Mesendoderm (in vitro differentiated cells): ENCODE results near the gene ZNF580.
A peak's percentile ranks its signal among the peaks of the same experiment; 100 is the strongest.

Source experiments
- DNase-seq: peaks from one replicate; pipeline ENCODE4 v3.0.0; 2013
- H2AK5ac ChIP-seq: 2 replicates; pipeline ENCODE4 v1.6.1; 2013; ENCODE audit warnings: low read length, inconsistent platforms
- H2BK120ac ChIP-seq: 2 replicates; pipeline ENCODE4 v1.6.1; 2013; ENCODE audit warnings: low read depth, mild to moderate bottlenecking, low read length, moderate library complexity, mixed read lengths
- H2BK15ac ChIP-seq: replicated peaks from 2 replicates; pipeline ENCODE4 v1.6.1; 2013; ENCODE audit warnings: low read depth, mild to moderate bottlenecking, moderate library complexity
- H2BK5ac ChIP-seq: 2 replicates; pipeline ENCODE4 v1.6.1; 2013; ENCODE audit warnings: low read length, inconsistent platforms
- H3K18ac ChIP-seq: 2 replicates; pipeline ENCODE4 v1.6.1; 2013; ENCODE audit warnings: mild to moderate bottlenecking, low read length, mixed read lengths
- H3K23ac ChIP-seq: one replicate; pipeline ENCODE4 v1.6.1; 2013; ENCODE audit warnings: low read length
- H3K27ac ChIP-seq: 2 replicates; pipeline ENCODE4 v1.5.1; 2013; ENCODE audit warnings: low read depth, mild to moderate bottlenecking, inconsistent platforms, low read length, moderate library complexity
- H3K27me3 ChIP-seq: 2 replicates; pipeline ENCODE4 v1.6.1; 2013; ENCODE audit warnings: low read length, control low read depth, mild to moderate bottlenecking, inconsistent platforms; ENCODE audit not compliant: insufficient read depth, poor library complexity
- H3K36me3 ChIP-seq: 2 replicates; pipeline ENCODE4 v1.6.1; 2013; ENCODE audit warnings: low read length, inconsistent platforms; ENCODE audit not compliant: control insufficient read depth, insufficient read depth
- H3K4ac ChIP-seq: one replicate; pipeline ENCODE4 v1.6.1; 2013; ENCODE audit warnings: low read depth, mild to moderate bottlenecking, low read length, moderate library complexity
- H3K4me1 ChIP-seq: 2 replicates; pipeline ENCODE4 v1.6.1; 2013; ENCODE audit warnings: low read depth, low read length, inconsistent platforms; ENCODE audit not compliant: control insufficient read depth
- H3K4me2 ChIP-seq: 2 replicates; pipeline ENCODE4 v1.6.1; 2013; ENCODE audit warnings: low read length
- H3K4me3 ChIP-seq: 2 replicates; pipeline ENCODE4 v1.5.1; 2013; ENCODE audit warnings: mild to moderate bottlenecking, low read length
- H3K56ac ChIP-seq: one replicate; pipeline ENCODE4 v1.6.1; 2013; ENCODE audit warnings: low read length
- H3K79me1 ChIP-seq: 2 replicates; pipeline ENCODE4 v1.6.1; 2013; ENCODE audit warnings: low read length, inconsistent platforms
- H3K79me2 ChIP-seq: 2 replicates; pipeline ENCODE4 v1.6.1; 2013; ENCODE audit warnings: mild to moderate bottlenecking, low read length; ENCODE audit not compliant: control insufficient read depth, insufficient read depth
- H3K9ac ChIP-seq: 2 replicates; pipeline ENCODE4 v1.6.1; 2013; ENCODE audit warnings: low read length, inconsistent platforms
- H4K5ac ChIP-seq: one replicate; pipeline ENCODE4 v1.6.1; 2013; ENCODE audit warnings: low read length
- H4K8ac ChIP-seq: one replicate; pipeline ENCODE4 v1.6.1; 2013; ENCODE audit warnings: low read depth, mild to moderate bottlenecking, control low read depth, low read length, moderate library complexity
- WGBS: extraction: QIAGEN DNeasy Blood & Tissue Kit; methylation state at CpG from one replicate; pipeline ENCODE4 v1.1.7; 2013; ENCODE audit warnings: low lambda C conversion rate, missing lambda C conversion rate; ENCODE audit not compliant: insufficient coverage; ENCODE audit errors: extremely low coverage; 5-methylcytosine and 5-hydroxymethylcytosine counted together

ZNF580 gene

GRCh38 chr19:55671054-55671378 is 30.2 kb downstream of the ZNF580 start:
- no peak overlapping the region for H3K27ac ChIP-seq
- H3K23ac ChIP-seq, result no peak overlapping the region
- H2AK5ac ChIP-seq, result no peak overlapping the region
- H3K4me2 ChIP-seq, result no peak overlapping the region
- peaks cover 13% of the 10 kb centered on the region for H3K79me1 ChIP-seq
- H3K18ac ChIP-seq, result no peak overlapping the region
- no peak overlapping the region for H3K56ac ChIP-seq
- H4K8ac ChIP-seq, result no peak overlapping the region
- no peak overlapping the region for H2BK120ac ChIP-seq
- H2BK5ac ChIP-seq, result no peak overlapping the region
- no peaks in the 10 kb centered on the region for H3K4me1 ChIP-seq
- no peak overlapping the region for H3K4me3 ChIP-seq
- H3K36me3 ChIP-seq, result peaks cover 17% of the 10 kb centered on the region
- DNase-seq, result no peak
- H3K79me2 ChIP-seq, result peaks cover 54% of the 10 kb centered on the region
- H4K5ac ChIP-seq, result no peak overlapping the region
- no peak overlapping the region for H3K9ac ChIP-seq
- H3K27me3 ChIP-seq, result no peaks in the 10 kb centered on the region
- no peak overlapping the region for H3K4ac ChIP-seq
- H2BK15ac ChIP-seq, result no peak overlapping the region
- WGBS, result no CpG with 5 or more reads among the region's 2 CpGs

GRCh38 chr19:55672418-55672817 is 31.6 kb downstream of the ZNF580 start:
- no peak overlapping the region for H3K56ac ChIP-seq
- no peak for DNase-seq
- H3K36me3 ChIP-seq, result peaks cover 9% of the 10 kb centered on the region
- H3K9ac ChIP-seq, result no peak overlapping the region
- H3K27me3 ChIP-seq, result no peaks in the 10 kb centered on the region
- WGBS, result no CpG with 5 or more reads among the region's 5 CpGs
- H2BK15ac ChIP-seq, result no peak overlapping the region
- no peak overlapping the region for H3K4me3 ChIP-seq
- H3K79me2 ChIP-seq, result peaks cover 53% of the 10 kb centered on the region
- H3K4me2 ChIP-seq, result no peak overlapping the region
- H3K79me1 ChIP-seq, result peaks cover 15% of the 10 kb centered on the region
- no peak overlapping the region for H2BK5ac ChIP-seq
- peaks cover 2% of the 10 kb centered on the region for H3K4me1 ChIP-seq
- no peak overlapping the region for H3K4ac ChIP-seq
- no peak overlapping the region for H3K23ac ChIP-seq
- no peak overlapping the region for H4K5ac ChIP-seq
- no peak overlapping the region for H3K18ac ChIP-seq
- H4K8ac ChIP-seq, result no peak overlapping the region
- no peak overlapping the region for H3K27ac ChIP-seq
- H2BK120ac ChIP-seq, result no peak overlapping the region
- H2AK5ac ChIP-seq, result no peak overlapping the region

GRCh38 chr19:55673465-55673864 is 32.7 kb downstream of the ZNF580 start:
- H3K36me3 ChIP-seq, result peaks cover 9% of the 10 kb centered on the region
- H4K8ac ChIP-seq, result no peak overlapping the region
- peak overlapping the region; percentile 17 for H3K56ac ChIP-seq
- no peak overlapping the region for H3K4me3 ChIP-seq
- WGBS, result no CpG with 5 or more reads among the region's 9 CpGs
- H3K4me1 ChIP-seq, result peaks cover 2% of the 10 kb centered on the region
- H3K27ac ChIP-seq, result no peak overlapping the region
- no peak overlapping the region for H3K9ac ChIP-seq
- H4K5ac ChIP-seq, result no peak overlapping the region
- no peak overlapping the region for H3K18ac ChIP-seq
- H3K79me2 ChIP-seq, result peaks cover 55% of the 10 kb centered on the region
- no peak overlapping the region for H2BK5ac ChIP-seq
- H2BK120ac ChIP-seq, result no peak overlapping the region
- no peak overlapping the region for H2AK5ac ChIP-seq
- no peak overlapping the region for H3K4me2 ChIP-seq
- no peak overlapping the region for H3K23ac ChIP-seq
- H2BK15ac ChIP-seq, result no peak overlapping the region
- peak; percentile 45 for DNase-seq
- no peak overlapping the region for H3K4ac ChIP-seq
- H3K79me1 ChIP-seq, result peaks cover 21% of the 10 kb centered on the region
- no peaks in the 10 kb centered on the region for H3K27me3 ChIP-seq

GRCh38 chr19:55673889-55674288 is 33.1 kb downstream of the ZNF580 start:
- H2BK15ac ChIP-seq, result no peak overlapping the region
- H3K4me1 ChIP-seq, result peaks cover 2% of the 10 kb centered on the region
- no peak overlapping the region for H4K8ac ChIP-seq
- no peak overlapping the region for H4K5ac ChIP-seq
- H3K4me2 ChIP-seq, result no peak overlapping the region
- H3K9ac ChIP-seq, result no peak overlapping the region
- H3K27me3 ChIP-seq, result no peaks in the 10 kb centered on the region
- WGBS, result no CpG with 5 or more reads among the region's 15 CpGs
- H2BK5ac ChIP-seq, result no peak overlapping the region
- no peak for DNase-seq
- H3K27ac ChIP-seq, result no peak overlapping the region
- no peak overlapping the region for H3K4ac ChIP-seq
- no peak overlapping the region for H3K18ac ChIP-seq
- no peak overlapping the region for H3K4me3 ChIP-seq
- no peak overlapping the region for H2AK5ac ChIP-seq
- H3K56ac ChIP-seq, result peak overlapping the region; percentile 17
- H3K36me3 ChIP-seq, result peaks cover 8% of the 10 kb centered on the region
- no peak overlapping the region for H3K23ac ChIP-seq
- H3K79me1 ChIP-seq, result peaks cover 21% of the 10 kb centered on the region
- no peak overlapping the region for H2BK120ac ChIP-seq
- H3K79me2 ChIP-seq, result peaks cover 54% of the 10 kb centered on the region

- Histone ChIP-seq H3K23ac (no peak overlapping the region), H2AK5ac (no peak overlapping the region), H3K4ac (no peak overlapping the region), H3K27me3 (no peaks in the 10 kb centered on the region), H3K9ac (peak overlapping the region; percentile 71), H3K4me2 (peak overlapping the region; percentile 29), H3K79me2 (peaks cover 51% of the 10 kb centered on the region), H2BK120ac (no peak overlapping the region), H4K8ac (no peak overlapping the region), H3K18ac (no peak overlapping the region), H3K4me1 (peaks cover 2% of the 10 kb centered on the region), H3K56ac (peak overlapping the region; percentile 82), H3K36me3 (peaks cover 6% of the 10 kb centered on the region), H3K27ac (no peak overlapping the region), H3K79me1 (peaks cover 23% of the 10 kb centered on the region), H4K5ac (no peak overlapping the region), H2BK5ac (no peak overlapping the region), H3K4me3 (no peak overlapping the region), H2BK15ac (no peak overlapping the region)
- DNase-seq, result no peak
- WGBS, result no CpG with 5 or more reads among the region's 17 CpGs
Measured at GRCh38 chr19:55674459-55674840, 33.6 kb downstream of the ZNF580 start.

GRCh38 chr19:55674841-55675660 is 34.2 kb downstream of the ZNF580 start, which contains the start of gene EPN1:
EPN1 (plus strand) TSS chr19:55675226; CDS start chr19:55678628, 3,402 bp downstream.
- Histone ChIP-seq H3K23ac (no peak within 1 kb of the TSS), H3K4ac (no peak within 1 kb of the TSS), H3K4me3 (peak within 1 kb of the TSS; percentile 82), H2AK5ac (no peak within 1 kb of the TSS), H3K27ac (peak within 1 kb of the TSS; percentile 29), H3K9ac (peak within 1 kb of the TSS; percentile 89), H2BK5ac (no peak within 1 kb of the TSS), H4K8ac (no peak within 1 kb of the TSS), H2BK15ac (no peak within 1 kb of the TSS), H3K4me2 (peak within 1 kb of the TSS; percentile 95), H4K5ac (no peak within 1 kb of the TSS), H3K18ac (peak within 1 kb of the TSS; percentile 35), H2BK120ac (no peak within 1 kb of the TSS), H3K27me3 (no peaks in the 10 kb centered on the region), H3K36me3 (peaks cover 5% of the 10 kb centered on the region), H3K79me2 (peaks cover 50% of the 10 kb centered on the region), H3K79me1 (peaks cover 23% of the 10 kb centered on the region), H3K56ac (peak within 1 kb of the TSS; percentile 97), H3K4me1 (peaks cover 2% of the 10 kb centered on the region)
- peak; percentile 98 for DNase-seq
- no CpG with 5 or more reads among the region's 101 CpGs for WGBS
